GM18520 (cell line): ENCODE measurements around the gene CORO2A.

Experiments used
- ATAC-seq: cut with Tn5 transposase; IDR thresholded peaks from one replicate; pipeline ENCODE4 v1.9.1; 2021; ENCODE audit not compliant: unreplicated experiment

CORO2A gene, protein sequence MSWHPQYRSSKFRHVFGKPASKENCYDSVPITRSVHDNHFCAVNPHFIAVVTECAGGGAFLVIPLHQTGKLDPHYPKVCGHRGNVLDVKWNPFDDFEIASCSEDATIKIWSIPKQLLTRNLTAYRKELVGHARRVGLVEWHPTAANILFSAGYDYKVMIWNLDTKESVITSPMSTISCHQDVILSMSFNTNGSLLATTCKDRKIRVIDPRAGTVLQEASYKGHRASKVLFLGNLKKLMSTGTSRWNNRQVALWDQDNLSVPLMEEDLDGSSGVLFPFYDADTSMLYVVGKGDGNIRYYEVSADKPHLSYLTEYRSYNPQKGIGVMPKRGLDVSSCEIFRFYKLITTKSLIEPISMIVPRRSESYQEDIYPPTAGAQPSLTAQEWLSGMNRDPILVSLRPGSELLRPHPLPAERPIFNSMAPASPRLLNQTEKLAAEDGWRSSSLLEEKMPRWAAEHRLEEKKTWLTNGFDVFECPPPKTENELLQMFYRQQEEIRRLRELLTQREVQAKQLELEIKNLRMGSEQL

GRCh38 chr9:98192503-98193335 is at the start of gene CORO2A:
TSS of gene CORO2A (minus strand) at chr9:98192637. CDS start at chr9:98157660, 34,977 bp downstream.
- ATAC-seq: no peak

GRCh38 chr9:98241357-98242300 is 49.2 kb upstream of the CORO2A start:
- ATAC-seq: no peak

DNA sequence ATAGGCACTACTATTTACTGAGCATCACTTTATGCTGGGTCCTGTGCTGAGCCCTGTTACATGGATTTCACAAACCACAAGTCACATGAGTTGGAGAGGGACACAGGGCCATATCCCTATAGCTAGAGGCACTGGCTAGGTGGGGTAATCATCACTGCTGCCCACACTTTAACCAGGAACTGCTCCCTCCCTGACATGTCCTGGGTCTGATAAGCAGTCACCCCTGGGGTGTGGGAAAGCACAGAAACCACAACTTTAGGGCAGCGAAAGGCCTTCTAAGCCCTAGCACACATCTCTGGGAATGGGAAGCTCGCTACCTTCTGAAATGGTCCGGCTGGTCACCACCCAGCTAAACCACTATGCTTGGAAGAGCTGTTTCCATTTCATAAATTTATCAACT is 48.0 kb upstream of the CORO2A start:
- ATAC-seq: no peak

- ATAC-seq: no peak
Observed at GRCh38 chr9:98236901-98237487, 44.6 kb upstream of the CORO2A start.

DNA sequence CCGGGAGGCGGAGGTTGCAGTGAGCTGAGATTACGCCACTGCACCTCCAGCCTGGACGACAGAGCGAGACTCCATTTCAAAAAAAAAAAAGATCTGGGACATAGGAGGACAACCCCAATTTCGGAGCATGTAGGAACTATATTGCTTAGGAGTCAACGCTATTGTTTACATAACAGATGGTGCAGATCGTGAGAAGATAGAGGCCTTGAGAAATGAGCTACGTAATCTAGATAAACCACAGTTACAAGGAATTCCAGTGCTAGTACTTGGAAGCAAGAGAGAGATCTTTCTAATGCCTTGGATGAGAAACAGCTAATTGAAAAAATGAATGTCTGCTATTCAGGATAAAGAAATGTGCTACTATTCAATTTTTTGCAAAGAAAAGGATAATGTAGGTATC is 42.7 kb upstream of the CORO2A start:
- no peak for ATAC-seq

- ATAC-seq: no peak
Observed at GRCh38 chr9:98234245-98234825, 41.9 kb upstream of the CORO2A start.

DNA sequence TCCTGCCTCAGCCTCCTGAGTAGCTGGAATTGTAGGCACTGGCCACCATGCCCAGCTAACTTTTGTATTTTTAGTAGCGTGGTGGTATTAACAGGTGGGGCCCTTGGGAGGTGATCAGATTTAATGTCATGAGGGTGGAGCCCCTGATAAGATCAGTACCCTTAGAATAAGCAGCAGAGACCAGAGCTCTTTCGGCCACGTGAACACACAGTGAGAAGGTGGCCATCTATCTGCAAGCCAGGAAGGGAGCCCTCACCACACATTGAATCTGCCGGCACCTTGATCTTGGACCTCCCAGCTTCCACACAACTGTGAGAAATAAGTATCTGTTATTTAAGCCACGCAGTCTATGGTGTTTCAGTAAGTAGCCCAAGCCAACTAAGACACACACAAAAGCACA is 40.5 kb upstream of the CORO2A start:
- ATAC-seq: no peak

DNA sequence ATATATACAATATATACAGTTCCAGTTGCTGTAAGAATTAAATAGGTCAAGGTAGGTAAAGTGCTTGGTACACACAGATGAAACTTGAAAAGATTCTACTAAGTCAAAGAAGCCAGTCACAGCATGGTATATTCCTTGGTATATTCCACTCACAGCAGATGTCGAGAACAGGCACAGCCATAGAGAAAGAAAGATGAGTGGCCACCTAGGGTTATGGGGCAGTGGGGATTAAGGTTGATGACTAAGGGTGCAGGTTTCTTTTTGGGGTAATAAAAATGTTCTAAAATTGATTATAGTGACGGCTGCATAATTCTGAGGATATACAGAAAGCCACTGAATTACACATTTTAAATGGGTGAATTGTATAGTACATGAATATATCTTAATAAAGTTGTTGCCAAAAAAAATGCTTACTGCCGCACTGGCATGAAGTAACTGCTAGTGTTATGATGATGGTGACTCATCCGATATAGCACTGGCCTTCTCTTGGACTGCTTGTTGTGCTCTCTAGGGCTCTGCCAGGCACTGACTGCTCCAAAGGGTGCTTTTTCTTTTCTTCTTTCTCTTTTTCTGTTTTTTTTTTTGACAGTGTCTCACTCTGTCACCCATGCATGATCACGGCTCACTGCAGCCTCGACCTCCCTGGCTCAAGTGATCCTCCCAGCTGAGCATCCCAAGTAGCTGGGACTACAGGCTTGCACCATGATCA is 39.5 kb upstream of the CORO2A start:
- no peak for ATAC-seq

GRCh38 chr9:98230789-98231188 is 38.4 kb upstream of the CORO2A start:
- no peak for ATAC-seq

DNA sequence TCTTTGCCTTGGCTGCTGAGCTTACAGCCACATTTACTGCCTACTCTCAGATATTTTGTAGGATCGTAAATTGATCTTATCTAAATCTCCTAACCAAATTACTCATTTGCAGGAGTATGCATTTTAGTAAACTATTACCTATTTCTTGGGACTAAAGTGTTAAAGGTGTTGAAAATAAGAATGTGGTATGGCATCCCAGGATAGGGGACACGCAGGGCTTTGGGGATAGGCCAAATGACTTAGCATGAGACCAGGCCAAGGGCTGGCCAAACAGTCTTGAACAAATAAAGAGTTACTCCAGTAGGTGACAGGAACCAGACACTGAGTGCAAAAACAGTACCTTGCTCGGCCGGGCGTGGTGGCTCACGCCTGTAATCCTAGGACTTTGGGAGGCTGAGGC is 37.9 kb upstream of the CORO2A start:
- ATAC-seq: no peak

GRCh38 chr9:98229620-98230019 is 37.2 kb upstream of the CORO2A start:
- no peak for ATAC-seq

DNA sequence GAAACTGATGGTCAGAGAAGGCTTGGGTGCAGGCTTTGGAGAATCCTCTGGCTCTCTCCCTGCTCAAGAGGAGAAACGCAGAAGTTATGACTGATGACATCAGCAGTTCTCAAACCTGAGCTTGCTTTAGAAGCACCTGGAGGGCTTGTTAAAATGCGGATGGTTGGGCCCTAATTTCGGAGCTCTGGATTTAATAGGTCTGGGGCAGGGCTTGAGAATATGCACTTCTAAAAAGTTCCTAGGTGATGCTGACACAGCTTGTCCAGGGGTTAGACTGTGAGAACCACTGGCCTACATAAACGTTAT is 36.6 kb upstream of the CORO2A start:
- ATAC-seq: no peak

- ATAC-seq: no peak
Observed at GRCh38 chr9:98228392-98229089, 36.1 kb upstream of the CORO2A start.

- ATAC-seq: no peak
Observed at GRCh38 chr9:98227883-98228282, 35.4 kb upstream of the CORO2A start.

- no peak for ATAC-seq
Observed at GRCh38 chr9:98226957-98227356, 34.5 kb upstream of the CORO2A start.

DNA sequence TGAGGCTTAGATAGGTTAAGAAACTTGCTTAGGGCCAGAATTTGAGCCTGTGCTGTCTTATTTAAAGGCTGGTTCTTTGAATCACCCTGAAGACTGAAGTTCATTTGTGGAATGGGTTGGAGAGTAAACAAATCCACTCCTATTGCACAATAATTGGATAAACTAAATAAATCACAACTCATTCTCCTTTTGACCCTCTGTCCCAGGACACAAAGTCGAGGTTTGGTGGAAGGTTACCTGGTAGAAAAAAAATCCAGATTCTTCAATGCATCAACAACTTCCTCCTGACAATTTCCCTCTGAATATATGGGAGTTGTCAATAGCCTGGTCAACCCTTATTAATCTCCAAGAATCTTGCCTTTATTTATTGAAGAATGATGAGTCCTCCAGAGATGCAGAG is 34.1 kb upstream of the CORO2A start:
- ATAC-seq: no peak

DNA sequence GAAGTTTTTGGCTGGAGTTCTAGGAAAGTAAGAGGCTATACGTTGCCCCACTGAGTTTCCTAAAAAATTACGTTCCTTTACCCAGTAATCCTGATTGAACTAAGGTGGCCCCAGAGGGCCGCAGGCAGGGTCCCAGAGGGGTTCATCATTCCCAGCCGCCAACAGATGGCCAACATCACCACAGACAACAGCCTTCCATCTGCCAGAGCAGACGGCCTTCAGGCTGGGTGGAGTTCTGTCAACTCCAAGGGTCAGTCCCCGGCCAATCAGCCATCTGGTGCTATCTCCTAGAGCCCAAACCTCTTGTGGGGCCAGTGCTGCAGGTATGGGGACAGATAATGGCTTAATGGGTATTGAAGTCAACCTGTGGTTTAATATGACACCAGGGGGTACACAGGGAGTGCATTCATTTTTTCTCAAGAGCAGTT is 32.6 kb upstream of the CORO2A start:
- ATAC-seq: no peak

GRCh38 chr9:98222885-98223691 is 30.7 kb upstream of the CORO2A start:
- no peak for ATAC-seq
